HepG2 (cell line): Measurements from ENCODE around the gene LSM11. TPM values are rescaled to one million over a fixed set of nuclear protein-coding genes. Genes with fewer than 3 reads are reported as not detected.

ENCODE experiments used
- CSRNP2 ChIP-seq: sonication (generic); formaldehyde crosslinking; conservative IDR thresholded peaks from 2 replicates; pipeline ENCODE4 v1.8.0; 2022; ENCODE audit warnings: low read depth, missing genetic modification reagents
- IKZF1 ChIP-seq: fragments of 450-650 bp; IDR thresholded peaks from 2 replicates; pipeline ENCODE4 v1.7.1; 2016
- LBX2 ChIP-seq: sonication (generic); formaldehyde crosslinking; IDR thresholded peaks from 2 replicates; pipeline ENCODE4 v1.5.0; 2020; ENCODE audit warnings: missing genetic modification reagents, mild to moderate bottlenecking, borderline replicate concordance
- LRRFIP1 ChIP-seq: sonication (generic); formaldehyde crosslinking; conservative IDR thresholded peaks from 2 replicates; pipeline ENCODE4 v1.4.0; 2020; ENCODE audit warnings: missing genetic modification reagents
- MLX ChIP-seq: IDR thresholded peaks from 2 replicates; pipeline ENCODE4 v1.6.1; 2016
- MYC ChIP-seq: sonication (generic); formaldehyde crosslinking; IDR thresholded peaks from 2 replicates; pipeline ENCODE4 v1.9.0; 2021; ENCODE audit warnings: missing genetic modification reagents, borderline replicate concordance
- NCOR1 ChIP-seq: fragments of 200-600 bp; sonication (generic); IDR thresholded peaks from 2 replicates; pipeline ENCODE4 v1.7.0; 2017; ENCODE audit warnings: antibody characterized with exemption, low read length, borderline replicate concordance
- NFYC ChIP-seq: IDR thresholded peaks from 2 replicates; pipeline ENCODE4 v1.6.1; 2016; ENCODE audit warnings: missing genetic modification reagents, missing compliant biosample characterization
- PAX8 ChIP-seq: sonication (generic); formaldehyde crosslinking; IDR thresholded peaks from 2 replicates; pipeline ENCODE4 v1.8.0; 2022; ENCODE audit warnings: mild to moderate bottlenecking, missing genetic modification reagents, borderline replicate concordance
- SRSF1 ChIP-seq: fragments of 200-400 bp; formaldehyde crosslinking; optimal IDR thresholded peaks from 2 replicates; pipeline ENCODE3; 2017; ENCODE audit warnings: mild to moderate bottlenecking, low read depth, low read length, moderate library complexity
- ZFAT ChIP-seq: sonication (generic); formaldehyde crosslinking; conservative IDR thresholded peaks from 2 replicates; pipeline ENCODE4 v1.8.1; 2023; ENCODE audit warnings: missing genetic modification reagents, inconsistent platforms
- ZNF574 ChIP-seq: sonication (generic); formaldehyde crosslinking; IDR thresholded peaks from 2 replicates; pipeline ENCODE4 v1.4.0; 2020; ENCODE audit warnings: missing genetic modification reagents
- ZNF740 ChIP-seq: sonication (generic); formaldehyde crosslinking; IDR thresholded peaks from 2 replicates; pipeline ENCODE4 v1.4.0; 2020; ENCODE audit warnings: missing genetic modification reagents
- ZNF784 ChIP-seq: sonication (generic); formaldehyde crosslinking; IDR thresholded peaks from 2 replicates; pipeline ENCODE4 v1.5.1; 2020; ENCODE audit warnings: missing genetic modification reagents, mild to moderate bottlenecking, borderline replicate concordance
- ZNF790 ChIP-seq: sonication (generic); formaldehyde crosslinking; IDR thresholded peaks from 2 replicates; pipeline ENCODE4 v1.8.0; 2022; ENCODE audit warnings: missing genetic modification reagents, mild to moderate bottlenecking, borderline replicate concordance
- ZNF891 ChIP-seq: sonication (generic); formaldehyde crosslinking; IDR thresholded peaks from 2 replicates; pipeline ENCODE4 v1.5.0; 2020; ENCODE audit warnings: mild to moderate bottlenecking, missing genetic modification reagents
- ZSCAN22 ChIP-seq: sonication (generic); formaldehyde crosslinking; IDR thresholded peaks from 2 replicates; pipeline ENCODE4 v1.4.0; 2020; ENCODE audit warnings: mild to moderate bottlenecking, missing genetic modification reagents
- polyA plus RNA-seq, 8 experiments: library from polyadenylated mRNA; depleted of rRNA in 3 of 8; stranded (reverse) in 7 of 8; unstranded in 1 of 8; fragments of >200 nt; fragmentation: Illumina TruSeq in 4 of 8; extraction: Trizol in 4 of 8; gene quantifications; 2 replicates each; pipeline versions ENCODE4 v1.2.1 to v1.2.3, GENCODE V29; 2011 to 2016; ENCODE audit warnings: low read depth in 4 of 8, missing spikeins in 1 of 8, mixed read lengths in 1 of 8; ENCODE audit not compliant: insufficient read depth in 1 of 8
- total RNA-seq, 5 experiments: library from RNA; depleted of rRNA; stranded (reverse); fragments of >200 nt; fragmentation: Illumina TruSeq; extraction: Trizol; gene quantifications; 2 replicates each; pipeline ENCODE4 v1.2.3, GENCODE V29; 2016; ENCODE audit warnings: low read depth in 1 of 5

The LSM11 gene
- total and polyA plus RNA-seq, 2 of the 13 experiments (the other 11 are each of a cell fraction or from before 2014, with no cell fraction given) = 4.5 to 7.2 TPM

- TF ChIP-seq LBX2 (CRISPR knock-in tag) (peak; percentile 72; the same call in 1 of the 2 replicates), ZNF784 (CRISPR knock-in tag) (no peak; the same call in 1 of the 2 replicates), ZFAT (CRISPR knock-in tag) (no peak), LRRFIP1 (no peak), PAX8 (no peak), NCOR1 (no peak), ZNF740 (0 out of 2 replicates have a peak, but pooled peaks have one; percentile 40), ZNF790 (peak; percentile 70; the same call in 1 of the 2 replicates), CSRNP2 (CRISPR knock-in tag) (no peak), ZNF891 (CRISPR knock-in tag) (peak; percentile 80), IKZF1 (no peak), MLX (CRISPR knock-in tag) (no peak), SRSF1 (no peak), ZSCAN22 (CRISPR knock-in tag) (no peak), ZNF574 (CRISPR knock-in tag) (peak; percentile 99), MYC (CRISPR knock-in tag) (peak; percentile 89), NFYC (peak; percentile 90)
These were observed 12.0 kb upstream of the LSM11 start, which contains the start of gene THG1L (continued) for GRCh38 chr5:157731272-157732129.
